GM21576 (cell line): ENCODE data around the gene MYCBPAP.
A peak's percentile ranks its signal among the peaks of the same experiment; 100 is the strongest.

Source experiments
- ATAC-seq: cut with Tn5 transposase; IDR thresholded peaks from one replicate; pipeline ENCODE4 v1.9.1; 2021; ENCODE audit warnings: mild to moderate bottlenecking, moderate library complexity; ENCODE audit not compliant: unreplicated experiment

Gene MYCBPAP

DNA sequence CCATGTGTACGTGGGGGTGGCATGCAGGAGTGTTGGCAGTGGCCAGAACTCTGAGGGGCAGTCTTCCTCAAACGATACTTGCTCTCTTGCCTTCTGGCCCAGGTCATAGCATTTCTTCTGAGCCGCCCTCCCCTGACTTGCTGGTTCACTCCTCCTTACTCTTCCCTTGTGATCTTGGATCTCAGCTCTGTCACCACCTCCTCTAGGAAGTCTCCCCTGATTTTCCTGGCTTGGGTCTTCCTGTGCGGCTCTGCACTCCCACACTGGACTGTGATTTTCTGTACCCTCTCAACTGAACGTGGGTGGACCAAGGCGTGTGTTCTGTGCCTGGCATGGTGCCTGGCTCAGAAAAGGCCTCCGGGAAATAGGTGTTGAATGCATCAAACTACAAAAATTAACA is 27.2 kb downstream of the MYCBPAP start:
- no peak for ATAC-seq

DNA sequence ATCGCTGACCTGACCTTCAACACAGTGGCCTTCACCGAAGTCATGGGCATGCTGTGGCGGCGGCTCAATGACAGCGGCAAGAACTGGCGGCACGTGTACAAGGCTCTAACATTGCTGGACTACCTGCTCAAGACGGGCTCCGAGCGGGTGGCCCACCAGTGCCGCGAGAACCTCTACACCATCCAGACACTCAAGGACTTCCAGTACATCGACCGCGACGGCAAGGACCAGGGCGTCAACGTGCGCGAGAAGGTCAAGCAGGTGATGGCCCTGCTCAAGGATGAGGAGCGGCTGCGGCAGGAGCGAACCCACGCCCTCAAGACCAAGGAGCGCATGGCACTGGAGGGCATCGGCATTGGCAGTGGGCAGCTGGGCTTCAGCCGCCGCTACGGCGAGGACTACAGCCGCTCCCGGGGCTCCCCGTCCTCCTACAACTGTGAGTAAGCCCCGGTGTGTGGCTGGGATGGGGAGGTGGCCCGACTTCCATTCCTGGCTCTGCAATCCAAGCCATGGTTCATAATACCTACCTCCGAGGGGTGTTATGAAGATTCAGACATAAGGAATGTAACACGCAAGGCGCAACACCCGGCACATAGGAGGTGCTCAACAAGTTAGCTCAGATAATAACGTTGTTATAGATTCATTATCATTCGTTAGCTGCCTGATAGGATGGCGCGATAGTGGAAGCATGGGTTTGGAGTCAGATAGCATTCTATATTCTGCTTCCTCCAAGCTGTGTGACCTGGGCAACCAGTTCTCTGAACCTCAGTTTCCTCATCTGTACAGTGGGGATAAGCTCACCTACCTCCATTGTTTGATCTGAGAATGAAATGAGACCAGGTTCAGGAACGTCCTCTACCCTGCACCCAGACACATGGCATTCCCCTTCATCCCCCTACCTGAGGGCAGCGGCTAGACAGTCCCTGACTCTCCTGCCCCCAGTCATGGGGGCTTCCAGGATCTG is 28.7 kb downstream of the MYCBPAP start:
- no peak for ATAC-seq

DNA sequence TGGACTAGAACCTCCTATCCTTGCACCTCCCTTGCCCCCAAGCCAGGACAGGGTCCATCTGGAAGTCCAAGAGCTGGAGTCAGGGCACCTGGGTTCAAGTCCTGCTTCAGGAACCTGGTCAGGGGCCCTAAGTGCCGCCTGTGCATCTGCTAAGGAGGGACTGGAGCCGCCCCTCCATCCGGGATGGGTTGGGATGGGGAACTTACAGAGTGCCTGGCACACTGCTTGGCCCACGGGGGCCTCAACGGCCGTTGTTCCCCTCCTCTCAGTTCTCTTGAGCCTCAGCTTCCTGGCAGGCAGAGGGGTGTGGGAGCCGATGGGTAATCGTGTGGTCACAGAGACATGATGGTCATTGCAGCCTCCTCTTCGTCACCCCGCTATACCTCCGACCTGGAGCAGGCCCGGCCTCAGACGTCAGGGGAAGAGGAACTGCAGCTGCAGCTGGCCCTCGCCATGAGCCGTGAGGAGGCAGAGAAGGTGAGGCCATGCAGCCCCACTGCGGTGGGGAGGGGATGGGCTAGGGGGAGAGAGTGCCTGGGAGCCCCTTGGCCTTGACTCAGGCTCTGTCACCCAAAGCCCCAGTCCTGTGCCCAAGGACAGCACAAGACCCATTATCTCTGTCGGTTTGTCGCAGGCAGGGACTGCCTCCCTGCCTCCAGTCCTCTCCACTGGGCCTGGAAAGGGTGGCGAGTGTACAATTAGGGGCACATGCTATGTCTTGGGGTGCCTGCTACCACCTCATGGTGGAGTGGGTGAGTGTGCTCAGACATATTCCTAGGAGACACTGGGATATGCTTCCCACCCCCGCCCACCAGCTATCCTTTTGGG is 29.7 kb downstream of the MYCBPAP start:
- no peak for ATAC-seq

DNA sequence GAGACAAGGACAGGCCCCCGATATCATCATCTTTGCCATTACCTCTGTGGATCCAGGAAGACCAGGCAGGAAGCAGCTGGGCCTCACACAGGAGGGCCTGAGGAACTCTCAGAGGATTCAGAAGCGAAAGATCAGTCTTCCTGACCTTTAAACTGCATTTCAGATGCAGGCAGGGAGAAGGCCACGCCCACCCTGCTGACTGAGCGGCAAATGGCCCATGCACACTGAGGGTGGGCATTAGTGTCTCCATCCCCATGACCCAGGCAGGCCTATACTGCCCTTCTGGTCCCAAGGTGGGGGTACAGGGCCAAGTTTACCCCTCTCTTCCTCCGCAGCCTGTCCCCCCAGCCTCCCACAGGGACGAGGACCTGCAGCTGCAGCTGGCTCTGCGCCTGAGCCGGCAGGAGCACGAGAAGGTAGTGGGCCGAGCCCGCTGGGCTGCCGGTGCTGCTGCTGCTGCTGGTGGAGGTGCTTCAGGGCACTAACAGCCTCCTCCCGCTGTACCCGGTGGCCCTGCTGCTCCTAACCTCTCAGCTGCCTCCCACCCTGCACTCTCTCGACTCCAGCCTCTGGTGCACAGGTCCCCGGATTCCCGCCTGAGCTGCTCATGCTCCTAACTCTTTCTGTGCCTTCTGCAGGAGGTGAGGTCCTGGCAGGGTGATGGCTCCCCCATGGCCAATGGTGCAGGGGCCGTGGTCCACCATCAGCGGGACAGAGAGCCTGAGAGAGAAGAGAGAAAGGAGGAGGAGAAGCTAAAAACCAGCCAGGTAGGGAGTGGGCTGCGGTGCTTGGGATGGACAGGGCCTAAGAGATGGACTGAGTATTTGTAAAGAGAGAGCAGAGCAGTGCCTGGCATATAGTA is 30.5 kb downstream of the MYCBPAP start:
- no peak for ATAC-seq

DNA sequence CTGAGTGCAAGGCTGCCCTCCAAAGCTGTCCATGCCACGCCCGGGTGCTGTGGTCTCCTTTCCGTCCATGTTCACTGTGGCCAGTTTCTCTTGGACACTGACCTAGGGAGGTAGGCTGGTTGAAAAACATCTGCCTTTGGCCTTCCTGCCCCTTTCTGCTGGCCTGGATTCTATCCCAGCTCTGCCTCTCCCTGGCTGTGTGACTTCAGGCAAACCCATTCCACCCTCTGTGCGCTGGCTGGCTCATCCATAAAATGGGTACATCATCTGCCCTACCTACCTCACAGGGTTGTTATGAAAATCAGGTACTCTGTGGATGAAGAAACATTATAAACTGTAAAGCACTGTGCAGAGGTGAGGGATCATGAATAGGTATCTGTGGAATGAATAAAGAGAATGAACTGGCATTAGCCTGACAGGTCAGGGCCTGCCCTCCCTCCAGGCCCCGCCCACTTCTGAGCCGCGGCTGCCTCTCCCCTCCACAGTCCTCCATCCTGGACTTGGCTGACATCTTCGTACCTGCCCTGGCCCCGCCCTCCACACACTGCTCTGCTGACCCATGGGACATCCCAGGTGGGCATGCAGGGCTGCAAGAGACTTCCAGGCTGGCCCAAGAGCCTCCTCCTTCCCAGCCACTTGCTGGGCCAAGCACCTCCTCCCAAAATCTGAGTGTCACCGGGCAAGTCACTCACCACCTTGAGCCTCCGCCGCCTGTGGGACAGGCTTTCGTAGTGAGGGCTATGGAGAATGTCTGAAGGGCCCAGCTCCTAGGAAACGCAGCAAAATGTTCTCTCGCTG is 31.7 kb downstream of the MYCBPAP start:
- no peak for ATAC-seq

DNA sequence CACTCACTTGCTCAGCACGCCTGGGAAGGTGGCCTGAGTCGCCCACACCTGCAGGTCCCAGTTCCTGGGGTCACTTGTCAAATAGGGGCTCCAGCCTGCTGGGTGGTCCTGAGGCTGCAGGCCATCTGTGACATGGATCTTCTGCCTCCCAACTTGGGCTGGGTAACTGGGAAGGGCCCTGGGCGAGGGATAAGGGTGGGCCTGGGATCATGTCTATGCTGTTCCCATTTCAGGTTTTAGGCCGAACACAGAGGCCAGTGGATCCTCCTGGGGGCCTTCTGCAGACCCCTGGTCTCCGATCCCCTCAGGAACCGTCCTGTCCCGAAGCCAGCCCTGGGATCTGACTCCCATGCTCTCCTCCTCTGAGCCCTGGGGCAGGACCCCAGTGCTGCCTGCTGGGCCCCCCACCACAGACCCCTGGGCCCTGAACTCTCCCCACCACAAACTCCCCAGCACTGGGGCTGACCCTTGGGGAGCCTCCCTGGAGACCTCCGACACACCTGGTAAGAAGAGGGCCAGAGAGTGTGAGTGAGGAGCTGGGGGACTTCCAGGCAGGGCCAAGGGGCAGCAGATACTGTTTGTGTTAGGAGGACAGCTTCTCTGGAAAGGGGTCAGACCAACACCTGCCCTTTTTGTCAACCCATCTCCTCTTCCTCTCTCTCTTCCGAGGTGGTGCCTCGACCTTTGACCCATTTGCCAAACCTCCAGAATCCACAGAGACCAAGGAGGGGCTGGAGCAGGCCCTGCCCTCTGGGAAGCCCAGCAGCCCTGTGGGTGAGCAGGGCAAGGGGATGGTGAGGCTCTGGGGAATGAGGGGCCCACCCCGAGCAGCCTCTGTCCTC is 32.5 kb downstream of the MYCBPAP start:
- ATAC-seq: no peak

DNA sequence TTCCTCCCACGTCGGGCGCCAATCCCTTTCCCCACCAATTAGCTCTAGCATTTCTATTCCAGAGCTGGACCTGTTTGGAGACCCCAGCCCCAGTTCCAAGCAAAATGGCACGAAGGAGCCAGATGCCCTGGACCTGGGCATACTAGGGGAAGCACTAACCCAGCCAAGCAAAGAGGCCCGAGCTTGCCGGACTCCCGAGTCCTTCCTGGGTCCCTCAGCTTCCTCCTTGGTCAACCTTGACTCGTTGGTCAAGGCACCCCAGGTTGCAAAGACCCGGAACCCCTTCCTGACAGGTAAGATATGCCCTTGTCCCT is 33.1 kb downstream of the MYCBPAP start:
- ATAC-seq: no peak

DNA sequence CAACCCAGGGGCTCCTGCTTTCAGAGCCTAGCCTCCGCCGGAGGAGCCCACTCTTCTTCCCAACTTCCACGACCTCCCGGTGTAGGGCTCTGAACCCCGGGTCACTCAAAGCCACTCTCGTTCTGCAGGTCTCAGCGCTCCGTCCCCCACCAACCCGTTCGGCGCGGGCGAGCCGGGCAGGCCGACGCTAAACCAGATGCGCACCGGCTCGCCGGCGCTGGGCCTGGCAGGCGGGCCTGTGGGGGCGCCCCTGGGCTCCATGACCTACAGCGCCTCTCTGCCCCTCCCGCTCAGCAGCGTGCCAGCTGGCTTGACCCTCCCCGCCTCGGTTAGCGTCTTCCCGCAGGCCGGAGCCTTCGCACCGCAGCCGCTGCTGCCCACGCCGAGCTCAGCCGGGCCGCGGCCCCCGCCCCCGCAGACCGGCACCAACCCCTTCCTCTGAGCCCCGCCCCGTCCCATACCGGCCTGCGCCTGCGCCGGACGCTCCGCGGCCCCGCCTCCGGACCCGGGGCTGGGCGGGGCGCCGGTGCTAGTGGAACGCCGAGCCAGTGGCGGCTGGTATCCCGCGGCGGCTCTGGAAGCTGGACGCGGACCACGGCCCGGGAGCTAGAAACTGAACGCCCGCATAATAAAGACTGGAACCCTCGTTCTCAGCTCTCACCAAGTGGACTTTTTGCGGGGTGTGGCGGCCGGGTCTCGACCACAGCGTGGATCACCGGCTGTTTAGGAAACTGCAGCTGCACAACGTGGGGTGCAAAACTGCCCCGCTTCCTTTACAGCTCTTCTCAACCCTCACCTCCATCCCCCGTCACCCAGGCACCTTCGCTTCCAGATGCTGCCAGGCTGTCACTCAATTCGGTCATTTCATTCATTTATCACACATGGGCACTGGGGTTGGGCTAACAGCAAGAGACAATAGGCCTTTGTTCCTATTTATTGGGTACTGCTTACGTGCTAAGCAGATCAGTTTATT is 33.8 kb downstream of the MYCBPAP start:
- peak; percentile 57 for ATAC-seq

DNA sequence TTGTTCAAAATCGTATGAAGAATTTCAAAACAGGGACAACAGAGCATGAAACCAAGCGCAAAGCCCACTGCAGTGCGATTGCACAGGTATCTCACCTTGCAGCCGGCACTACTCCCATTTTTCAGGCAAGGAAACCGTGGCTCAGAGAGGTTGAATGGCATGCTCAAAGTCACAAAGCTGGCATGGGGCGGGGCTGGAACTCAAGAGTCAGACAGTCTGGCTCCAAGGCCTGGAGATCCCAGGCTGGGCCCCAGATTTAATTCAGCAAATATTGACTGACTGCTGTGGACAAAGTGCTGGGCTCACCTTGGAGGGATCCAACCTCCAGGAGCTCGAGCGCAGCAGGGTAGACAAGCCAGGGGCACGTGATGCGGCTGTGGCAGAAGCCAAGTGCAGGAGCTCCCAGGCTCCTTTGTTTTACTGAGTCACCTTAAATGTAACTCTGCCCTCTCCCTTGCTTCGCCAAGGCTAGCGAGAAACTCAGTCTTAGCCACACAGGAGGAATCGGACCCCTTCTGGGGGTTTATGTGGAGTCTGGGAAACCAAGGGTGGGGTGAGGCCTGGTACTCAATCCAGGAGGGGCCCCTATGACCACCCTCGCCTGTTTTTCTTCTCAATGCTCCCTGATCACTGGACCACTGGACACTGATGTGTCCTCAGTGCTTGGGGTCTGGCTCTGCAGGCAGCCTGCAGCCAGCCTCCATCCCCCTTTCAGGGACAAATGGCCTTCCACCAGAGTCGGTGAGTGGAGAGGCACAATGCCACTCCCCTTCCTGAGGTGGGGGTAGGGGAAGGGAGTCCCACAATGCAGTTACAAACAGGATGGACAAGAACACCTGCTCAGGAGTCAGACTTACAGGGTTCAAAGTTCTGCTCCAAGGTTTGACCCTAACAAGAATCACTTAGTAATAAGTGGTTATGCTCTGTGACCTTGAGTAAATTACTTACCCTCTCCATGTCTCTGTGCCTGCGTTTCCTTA is 34.8 kb downstream of the MYCBPAP start:
- no peak for ATAC-seq

DNA sequence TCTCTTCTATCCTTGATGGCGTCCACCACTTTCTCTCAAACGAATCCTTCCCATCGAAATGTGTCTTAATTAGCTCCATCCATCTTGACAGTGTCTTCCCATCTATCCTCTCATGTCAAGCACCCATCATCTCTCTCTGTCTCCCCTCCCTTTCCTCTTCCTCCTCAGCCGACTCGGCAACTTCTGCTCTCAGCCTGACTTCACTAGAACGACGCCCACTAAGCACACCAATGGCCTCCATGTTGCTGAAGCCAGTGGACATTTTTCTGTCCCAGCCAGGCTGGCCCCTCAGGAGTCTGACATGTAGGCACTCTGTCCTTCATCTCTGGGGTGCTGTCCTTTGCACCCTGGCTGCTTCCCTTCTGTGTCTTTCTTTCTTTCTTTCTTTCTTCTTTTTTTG is 36.3 kb downstream of the MYCBPAP start:
- ATAC-seq: no peak

DNA sequence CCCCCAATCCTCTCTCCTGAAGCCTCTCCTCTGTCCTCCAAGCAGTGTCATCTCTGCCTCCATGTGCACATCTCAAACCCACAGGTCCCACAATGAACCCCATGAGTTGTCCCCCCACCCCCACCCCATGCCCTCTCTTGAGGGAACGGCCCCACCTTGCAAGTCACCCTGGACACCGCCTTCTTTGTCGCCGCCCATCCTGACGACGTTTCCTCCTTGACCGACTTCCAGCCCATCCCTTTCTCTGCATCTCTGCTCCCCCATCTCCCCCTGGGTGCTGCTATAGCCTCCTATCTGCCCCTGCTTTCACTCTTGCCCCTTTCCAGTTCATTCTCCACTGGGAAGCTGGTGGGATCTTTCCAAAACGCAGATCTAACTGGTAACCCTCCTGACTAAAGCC is 37.1 kb downstream of the MYCBPAP start:
- ATAC-seq: no peak

DNA sequence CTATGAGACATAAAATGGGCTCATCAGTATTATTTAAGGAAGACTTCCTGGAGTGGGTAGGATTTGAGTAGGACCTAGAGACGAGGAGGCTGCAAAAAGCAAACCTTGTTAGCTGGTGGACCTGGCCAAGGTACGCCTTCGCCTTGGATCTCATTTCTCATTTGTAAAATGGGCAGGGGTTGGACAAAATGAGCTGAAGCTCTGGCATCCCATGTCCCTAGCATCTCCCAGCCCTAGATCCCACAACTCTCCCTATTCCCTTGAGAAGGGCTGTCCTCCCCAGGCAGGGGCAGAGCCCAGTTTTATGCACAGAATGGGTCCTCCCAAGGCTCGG is 38.4 kb downstream of the MYCBPAP start:
- no peak for ATAC-seq

DNA sequence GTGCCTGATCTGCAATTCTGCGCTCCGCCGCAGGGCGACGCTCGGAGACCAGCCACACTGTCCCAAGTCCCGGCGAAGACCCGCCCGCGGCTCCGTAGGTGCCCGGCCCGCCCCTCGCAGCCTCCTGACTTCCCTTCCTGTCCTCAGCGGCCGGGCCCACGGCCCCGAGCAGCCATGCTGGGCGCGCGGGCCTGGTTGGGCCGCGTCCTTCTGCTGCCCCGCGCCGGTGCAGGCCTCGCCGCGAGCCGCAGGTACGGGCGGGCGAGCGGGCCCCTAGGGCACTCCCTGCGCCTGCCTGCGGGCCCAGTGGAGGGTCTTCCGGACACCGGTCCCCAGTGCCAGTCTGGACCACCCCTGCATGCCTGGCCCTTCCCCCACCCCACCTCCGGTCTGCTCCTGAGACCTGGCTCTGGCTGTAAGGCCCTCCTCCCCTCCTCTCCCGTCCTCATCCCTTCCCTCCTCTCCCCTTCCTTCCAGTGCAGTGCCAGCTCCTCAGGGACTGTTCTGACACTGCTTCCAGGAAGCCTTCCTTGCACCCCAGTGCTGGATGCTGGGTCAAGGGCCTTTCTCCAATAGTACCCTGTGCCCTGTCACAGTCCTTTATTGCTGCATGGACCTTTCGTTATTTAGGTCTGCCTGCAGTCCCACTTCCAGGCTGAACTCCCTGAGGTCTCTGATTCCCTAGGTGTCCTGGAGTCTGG is 38.9 kb downstream of the MYCBPAP start, which contains the start of gene SPATA20:
SPATA20 (plus strand) TSS at position 140 of the 701 bp plus-strand sequence; CDS start at position 175, 35 bp downstream.
- ATAC-seq: peak; percentile 61

DNA sequence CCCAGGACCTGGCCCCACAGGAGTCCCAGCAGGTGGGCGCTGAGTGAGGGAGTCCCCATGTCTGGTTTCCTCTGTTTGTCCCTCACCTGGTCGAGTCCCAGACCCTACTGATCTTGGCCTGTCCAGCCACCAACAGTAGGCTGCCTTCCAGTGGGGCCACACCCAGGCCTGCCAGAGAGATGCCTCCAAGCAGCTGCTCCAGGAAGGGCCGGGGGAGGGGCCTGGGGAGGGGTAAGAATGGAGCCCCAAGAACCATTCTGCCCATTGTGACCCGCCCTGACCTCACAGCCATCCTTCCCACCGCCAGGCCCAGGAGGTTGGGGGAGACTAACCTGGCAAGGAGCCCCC is 39.5 kb downstream of the MYCBPAP start:
- ATAC-seq: no peak

DNA sequence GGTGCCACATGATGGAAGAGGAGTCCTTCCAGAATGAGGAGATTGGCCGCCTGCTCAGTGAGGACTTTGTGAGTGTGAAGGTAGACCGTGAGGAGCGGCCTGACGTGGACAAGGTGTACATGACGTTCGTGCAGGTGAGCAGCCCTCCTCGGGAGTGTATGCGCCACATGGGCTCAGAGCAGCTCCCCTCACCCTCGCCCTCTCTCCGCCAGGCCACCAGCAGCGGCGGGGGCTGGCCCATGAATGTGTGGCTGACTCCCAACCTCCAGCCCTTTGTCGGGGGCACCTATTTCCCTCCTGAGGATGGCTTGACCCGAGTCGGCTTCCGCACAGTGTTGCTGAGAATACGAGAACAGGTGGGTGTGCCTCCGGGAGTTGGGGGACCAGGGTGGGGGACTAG is 40.6 kb downstream of the MYCBPAP start:
- no peak for ATAC-seq

DNA sequence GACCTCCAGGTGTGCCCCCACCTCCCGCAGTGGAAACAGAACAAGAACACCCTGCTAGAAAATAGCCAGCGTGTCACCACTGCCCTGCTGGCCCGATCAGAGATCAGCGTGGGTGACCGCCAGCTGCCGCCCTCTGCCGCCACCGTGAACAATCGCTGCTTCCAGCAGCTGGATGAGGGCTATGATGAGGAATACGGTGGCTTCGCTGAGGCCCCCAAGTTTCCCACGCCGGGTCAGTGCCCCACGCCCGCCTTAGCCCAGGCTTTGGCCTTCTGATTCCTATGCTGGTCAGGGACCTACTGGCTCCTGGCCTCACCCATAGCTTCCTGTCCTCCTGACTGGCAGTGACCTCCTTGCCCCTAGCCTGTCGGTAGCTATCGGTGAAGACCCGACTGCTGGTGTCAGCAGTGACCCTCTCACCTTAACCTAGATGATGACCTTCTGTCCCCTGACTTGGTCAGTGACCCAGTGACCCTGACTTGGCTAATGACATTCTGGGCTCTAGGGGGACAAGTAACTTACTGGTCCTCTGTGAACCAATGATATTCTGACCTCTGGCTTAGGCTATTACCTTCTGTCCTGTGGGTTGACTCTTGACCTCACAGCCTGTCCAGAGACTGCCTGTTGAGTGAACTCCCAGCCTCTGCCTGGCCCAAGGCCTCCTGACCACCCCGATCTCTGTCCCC is 41.2 kb downstream of the MYCBPAP start:
- no peak for ATAC-seq
